Psoas muscle (tissue), 8 donors: ENCODE data around the gene SLC35E1. TPM values are rescaled to one million over a fixed set of nuclear protein-coding genes. Genes with fewer than 3 reads are reported as not detected.
A peak's percentile ranks its signal among the peaks of the same experiment; 100 is the strongest.
"Not testable (repeated sequence)": the region's sequence is repeated elsewhere in the genome, so short reads cannot be mapped to it uniquely, and the experiment has no call there.

Experiments
- ATAC-seq, 4 donors: fragments of 200-7000 bp; cut with Tn5 transposase; one replicate each; pipeline ENCODE4 v1.9.1; 2020; ENCODE audit warnings: moderate library complexity in 3 of 4, mild to moderate bottlenecking in 2 of 4
- DNase-seq, 2 donors: peaks; one replicate each; pipeline ENCODE4 v3.0.0-alpha.2; 2020
- H3K27ac ChIP-seq: fragments of 200-600 bp; one replicate; pipeline ENCODE4 v1.8.0; 2022
- H3K27me3 ChIP-seq, 3 donors: fragments of 200-600 bp in 1 of 3; one replicate each; pipeline versions ENCODE4 v1.6.1 to v1.8.0; 2013 to 2022; ENCODE audit warnings: low read length in 2 of 3, mild to moderate bottlenecking in 2 of 3, moderate library complexity in 1 of 3; ENCODE audit not compliant: insufficient read depth in 3 of 3
- H3K36me3 ChIP-seq, 2 donors: fragments of 200-600 bp in 1 of 2; one replicate each; pipeline versions ENCODE4 v1.6.1 to v1.8.0; 2013 to 2022; ENCODE audit warnings: low read depth in 1 of 2, mild to moderate bottlenecking in 1 of 2, moderate library complexity in 1 of 2; ENCODE audit not compliant: insufficient read depth in 1 of 2
- H3K4me1 ChIP-seq: fragments of 200-600 bp; one replicate; pipeline ENCODE4 v1.8.0; 2022
- H3K4me3 ChIP-seq: fragments of 200-600 bp; one replicate; pipeline ENCODE4 v1.8.0; 2022; ENCODE audit warnings: mild to moderate bottlenecking
- H3K9me3 ChIP-seq: fragments of 200-600 bp; one replicate; pipeline ENCODE4 v1.8.0; 2022
- WGBS, 3 donors: extraction: QIAGEN DNeasy Blood & Tissue Kit; methylation state at CpG; one replicate each; pipeline versions ENCODE4 v1.1.6 to v1.1.7; 2013; 5-methylcytosine and 5-hydroxymethylcytosine counted together
- intact Hi-C, 2 donors: fragments of 100-400 bp; cut with DNase I; formaldehyde crosslinking; loops; one replicate each; pipeline versions ENCODE4 v1.11.0 to v1.14.2; 2022
- polyA plus RNA-seq, 3 donors: library from polyadenylated mRNA; stranded (reverse); fragments of 200-250 nt; gene quantifications; one replicate each; pipeline ENCODE4 v1.2.3, GENCODE V29; 2013
- total RNA-seq, 4 donors: library from RNA; stranded (reverse); fragmentation: NEBNext Ultra II Directional in 2 of 4; extraction: Animal tissue kit (Norgen Biotek cat#: 25700) in 2 of 4; gene quantifications; one replicate each; pipeline versions ENCODE4 v1.2.1 to v1.2.4, GENCODE V29; 2021 to 2023
- TF ChIP-seq, protein P1 (sequence below): fragments of 200-600 bp; IDR thresholded peaks from one replicate; pipeline ENCODE4 v1.8.0; 2022; ENCODE audit warnings: antibody characterized with exemption
- donor health status: healthy with polysubstance abuse.
- donor health status: DM: no; HTN: no; CAD: no; lungs with moderate emphysema.
- donor health status: Bipolar disorder and iron deficiency.
- donor health status: healthy.
- donor health status: DM: yes; HTN: yes; CAD: no.
- donor health status: DM: no; HTN: no; CAD: no.
- donor health status: DM: no; HTN: no; CAD: no.
- donor health status: DM: yes; HTN: yes; CAD: no.

The SLC35E1 gene
- total and polyA plus RNA-seq, 7 donors: 17.1 to 42.1 (median 27.4) TPM

DNA sequence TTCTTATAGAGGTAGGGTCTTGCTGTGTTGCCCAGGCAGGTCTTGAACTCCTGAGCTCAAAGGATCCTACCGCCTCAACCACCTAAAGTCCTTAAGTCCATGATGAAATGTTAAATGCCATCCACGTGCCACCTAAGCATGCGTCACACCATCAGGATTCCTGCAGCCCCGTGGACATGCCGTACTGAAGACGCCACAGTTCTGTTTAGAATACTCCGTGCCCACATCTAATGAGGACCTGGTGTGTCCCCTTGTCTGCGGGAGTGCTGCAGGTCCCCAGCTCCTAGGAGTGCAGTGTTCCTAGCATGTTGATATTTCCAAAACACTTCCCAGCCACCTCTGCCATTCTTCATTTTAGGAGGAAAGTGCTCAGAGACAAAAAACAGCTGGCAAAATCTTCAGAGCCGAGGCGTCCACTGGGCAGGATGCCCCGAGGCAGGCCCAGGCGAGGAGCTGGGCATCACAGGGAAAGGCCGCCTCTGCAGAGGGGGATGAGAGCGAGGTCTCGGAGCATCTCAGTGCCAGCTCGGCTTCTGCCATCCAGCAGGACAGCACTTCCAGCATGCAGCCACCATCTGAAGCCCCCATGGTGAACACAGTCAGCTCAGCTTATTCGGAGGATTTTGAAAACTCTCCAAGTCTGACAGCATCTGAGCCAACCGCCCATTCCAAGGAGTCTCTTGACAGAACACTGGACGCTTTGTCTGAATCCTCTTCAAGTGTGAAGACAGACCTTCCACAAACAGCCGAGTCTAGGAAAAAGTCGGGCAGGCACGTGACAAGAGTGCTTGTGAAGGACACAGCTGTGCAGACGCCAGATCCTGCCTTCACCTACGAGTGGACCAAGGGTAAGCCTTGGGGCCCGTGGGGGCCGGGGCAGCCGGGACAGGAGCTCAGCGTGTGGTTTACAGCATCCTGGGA, 62.8 kb downstream of the SLC35E1 start:
- WGBS, 3 donors: 83 to 85% (median 84%) methylated on average over 28 of the region's 28 CpGs
- intact Hi-C loops: no loop called here
- Histone ChIP-seq H3K36me3 (peaks cover 0 to 57% of the 10 kb centered on the region in 2 donors), H3K27me3 (no peaks in the 10 kb centered on the region), H3K9me3 (no peaks in the 10 kb centered on the region), H3K4me1 (no peaks in the 10 kb centered on the region), H3K4me3 (no peak overlapping the region), H3K27ac (no peak overlapping the region)
- no peak for ATAC-seq
- no peak for DNase-seq
- TF ChIP-seq, protein P1, sequence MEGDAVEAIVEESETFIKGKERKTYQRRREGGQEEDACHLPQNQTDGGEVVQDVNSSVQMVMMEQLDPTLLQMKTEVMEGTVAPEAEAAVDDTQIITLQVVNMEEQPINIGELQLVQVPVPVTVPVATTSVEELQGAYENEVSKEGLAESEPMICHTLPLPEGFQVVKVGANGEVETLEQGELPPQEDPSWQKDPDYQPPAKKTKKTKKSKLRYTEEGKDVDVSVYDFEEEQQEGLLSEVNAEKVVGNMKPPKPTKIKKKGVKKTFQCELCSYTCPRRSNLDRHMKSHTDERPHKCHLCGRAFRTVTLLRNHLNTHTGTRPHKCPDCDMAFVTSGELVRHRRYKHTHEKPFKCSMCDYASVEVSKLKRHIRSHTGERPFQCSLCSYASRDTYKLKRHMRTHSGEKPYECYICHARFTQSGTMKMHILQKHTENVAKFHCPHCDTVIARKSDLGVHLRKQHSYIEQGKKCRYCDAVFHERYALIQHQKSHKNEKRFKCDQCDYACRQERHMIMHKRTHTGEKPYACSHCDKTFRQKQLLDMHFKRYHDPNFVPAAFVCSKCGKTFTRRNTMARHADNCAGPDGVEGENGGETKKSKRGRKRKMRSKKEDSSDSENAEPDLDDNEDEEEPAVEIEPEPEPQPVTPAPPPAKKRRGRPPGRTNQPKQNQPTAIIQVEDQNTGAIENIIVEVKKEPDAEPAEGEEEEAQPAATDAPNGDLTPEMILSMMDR: no peak

DNA sequence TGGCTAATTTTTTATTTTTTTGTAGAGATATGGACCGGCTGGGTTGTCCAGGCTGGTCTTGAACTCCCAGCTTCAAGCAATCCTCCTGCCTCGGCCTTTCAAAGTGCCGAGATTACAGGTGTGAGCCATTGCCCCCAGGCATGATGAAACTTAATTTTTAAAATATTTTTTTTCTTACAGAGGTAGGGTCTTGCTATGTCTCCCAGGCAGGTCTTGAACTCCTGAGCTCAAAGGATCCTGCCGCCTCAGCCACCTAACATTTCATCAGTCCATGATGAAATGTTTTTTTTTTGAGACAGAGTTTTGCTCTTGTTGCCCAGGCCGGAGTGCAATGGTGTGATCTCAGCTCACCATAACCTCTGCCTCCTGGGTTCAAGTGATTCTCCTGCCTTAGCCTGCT, 63.7 kb downstream of the SLC35E1 start:
- ATAC-seq (no peak), DNase-seq (no peak)
- Histone ChIP-seq H3K36me3 (peaks cover 0 to 54% of the 10 kb centered on the region in 2 donors), H3K27me3 (no peaks in the 10 kb centered on the region), H3K4me3 (no peak overlapping the region), H3K27ac (no peak overlapping the region), H3K4me1 (no peaks in the 10 kb centered on the region), H3K9me3 (no peaks in the 10 kb centered on the region)
- TF ChIP-seq, protein P1: no peak
- intact Hi-C loops: no loop called here
- 95 to 98% (median 97%) methylated on average over 5 of the region's 5 CpGs for WGBS, 3 donors

DNA sequence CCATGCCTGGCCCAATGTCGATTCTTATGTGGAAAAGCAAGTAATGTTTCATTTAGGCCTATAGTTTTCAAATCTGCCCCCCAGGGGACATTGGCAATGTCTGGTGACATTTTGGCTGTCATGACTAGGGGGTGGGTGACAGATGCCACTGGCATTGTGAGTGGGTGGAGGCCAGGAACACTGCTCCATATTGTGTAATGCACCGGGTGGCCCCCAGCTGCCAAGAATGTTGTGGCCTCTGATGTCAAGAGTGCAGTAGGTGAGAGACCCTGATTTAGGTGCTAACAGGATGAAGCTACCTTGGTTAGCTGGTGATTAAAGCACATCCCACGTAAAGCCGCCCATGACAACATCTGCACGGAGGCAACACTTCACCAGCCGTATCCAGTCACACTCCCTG, 65.3 kb downstream of the SLC35E1 start:
- Histone ChIP-seq H3K9me3 (no peaks in the 10 kb centered on the region), H3K27me3 (no peaks in the 10 kb centered on the region), H3K4me1 (no peaks in the 10 kb centered on the region), H3K27ac (no peak overlapping the region), H3K36me3 (peaks cover 0 to 54% of the 10 kb centered on the region in 2 donors), H3K4me3 (no peak overlapping the region)
- ATAC-seq (peak; percentile 61 to 92 (median 86)), DNase-seq (no peak)
- intact Hi-C loops: no loop called here
- TF ChIP-seq, protein P1: no peak
- 74 to 89% (median 81%) methylated on average over 6 of the region's 6 CpGs for WGBS, 3 donors

DNA sequence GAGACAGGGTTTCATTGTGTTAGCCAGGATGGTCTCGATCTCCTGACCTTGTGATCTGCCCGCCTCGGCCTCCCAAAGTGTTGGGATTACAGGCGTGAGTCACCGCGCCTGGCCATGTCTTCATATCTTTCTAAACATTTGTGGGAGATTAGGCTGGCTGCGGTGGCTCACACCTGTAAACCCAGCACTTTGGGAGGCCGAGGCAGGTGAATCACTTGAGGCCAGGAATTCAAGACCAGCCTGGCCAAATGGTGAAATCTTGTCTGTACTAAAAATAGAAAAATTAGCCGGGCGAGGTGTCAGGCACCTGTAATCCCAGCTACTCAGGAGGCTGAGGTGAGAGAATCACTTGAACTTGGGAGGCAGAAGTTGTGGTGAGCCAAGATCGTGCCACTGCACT, 66.1 kb downstream of the SLC35E1 start:
- intact Hi-C loops, DNase-seq, H3K9me3 ChIP-seq, H3K27me3 ChIP-seq, H3K4me3 ChIP-seq, H3K4me1 ChIP-seq: not testable (repeated sequence)
- ATAC-seq: peak in 2 of 4 donors; percentile 8 to 16
- peaks cover 0 to 54% of the 10 kb centered on the region in 2 donors for H3K36me3 ChIP-seq
- peak overlapping the region; percentile 23 for H3K27ac ChIP-seq
- 82 to 90% (median 84%) methylated on average over 11 of the region's 11 CpGs for WGBS, 3 donors

DNA sequence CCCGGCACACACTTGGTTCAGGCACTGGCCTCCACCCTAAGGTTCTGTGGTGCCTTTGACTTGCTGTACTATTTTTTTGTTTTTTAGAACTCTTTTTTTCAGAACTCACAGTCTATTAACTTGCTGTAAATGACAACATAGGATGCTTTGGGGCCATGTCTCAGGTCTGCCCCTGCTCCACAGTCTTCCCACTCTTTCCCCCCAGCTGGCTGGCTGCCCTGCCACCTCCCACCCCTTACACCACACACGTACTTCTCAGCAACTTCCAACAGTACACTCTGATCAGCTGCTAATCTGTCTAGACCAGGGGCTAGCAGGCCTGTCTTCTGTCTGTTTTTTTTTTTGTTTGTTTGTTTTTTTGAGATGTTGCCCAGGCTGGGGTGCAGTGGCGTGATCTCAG, 67.9 kb downstream of the SLC35E1 start:
- Histone ChIP-seq H3K9me3 (no peaks in the 10 kb centered on the region), H3K27ac (no peak overlapping the region), H3K4me1 (no peaks in the 10 kb centered on the region), H3K27me3 (no peaks in the 10 kb centered on the region), H3K36me3 (peaks cover 0 to 43% of the 10 kb centered on the region in 2 donors), H3K4me3 (no peak overlapping the region)
- intact Hi-C loops: no loop called here
- ATAC-seq: no peak
- no peak for DNase-seq
- 88 to 89% (median 88%) methylated on average over 3 of the region's 3 CpGs for WGBS, 3 donors
- TF ChIP-seq, protein P1: no peak

Other genes with a start within 250 kb of the SLC35E1 start
- gene KLF2, start 247.6 kb downstream of the SLC35E1 start, total RNA-seq: 10 to 100 TPM; 12.7 to 35.4 (median 24.0) TPM
- 10 to 100 TPM in 1 of 3 donors, 1 to 10 TPM in 2; 3.3 to 24.2 (median 5.3) TPM for gene KLF2, start 247.6 kb downstream of the SLC35E1 start, polyA plus RNA-seq
- gene EPS15L1, start 100.4 kb downstream of the SLC35E1 start, total RNA-seq: 100 to 1,000 TPM in 2 of 4 donors, 10 to 100 TPM in 2; 49.1 to 125 (median 86.1) TPM
- gene EPS15L1, start 100.4 kb downstream of the SLC35E1 start, polyA plus RNA-seq: 10 to 100 TPM; 60.7 to 80.2 (median 65.4) TPM
- gene CALR3, start 76.2 kb downstream of the SLC35E1 start, total RNA-seq: under 1 TPM in 1 of 4 donors, not detected in 3; 0.32 TPM
- under 1 TPM in 2 of 3 donors, not detected in 1; 0.07 to 0.25 TPM for gene CALR3, start 76.2 kb downstream of the SLC35E1 start, polyA plus RNA-seq
- 1 to 10 TPM; 3.8 to 7.1 (median 5.2) TPM for gene C19orf44, start 76.0 kb downstream of the SLC35E1 start, total RNA-seq
- gene C19orf44, start 76.0 kb downstream of the SLC35E1 start, polyA plus RNA-seq: 1 to 10 TPM; 5.7 to 7.4 (median 6.1) TPM
- gene CHERP, start 30.0 kb downstream of the SLC35E1 start, total RNA-seq: 10 to 100 TPM; 30.1 to 36.2 (median 33.5) TPM
- gene CHERP, start 30.0 kb downstream of the SLC35E1 start, polyA plus RNA-seq: 10 to 100 TPM; 17.0 to 28.1 (median 25.0) TPM
- 1 to 10 TPM; 4.8 to 9.6 (median 5.5) TPM for gene MED26, start 55.8 kb upstream of the SLC35E1 start, total RNA-seq
- gene MED26, start 55.8 kb upstream of the SLC35E1 start, polyA plus RNA-seq: 1 to 10 TPM; 5.1 to 8.7 (median 5.2) TPM
- 10 to 100 TPM; 16.1 to 50.0 (median 31.6) TPM for gene SMIM7, start 87.7 kb upstream of the SLC35E1 start, total RNA-seq
- gene SMIM7, start 87.7 kb upstream of the SLC35E1 start, polyA plus RNA-seq: 10 to 100 TPM; 51.9 to 76.9 (median 53.9) TPM
- 100 to 1,000 TPM; 120 to 184 (median 140) TPM for gene TMEM38A, start 88.7 kb upstream of the SLC35E1 start, total RNA-seq
- gene TMEM38A, start 88.7 kb upstream of the SLC35E1 start, polyA plus RNA-seq: 100 to 1,000 TPM in 2 of 3 donors, 10 to 100 TPM in 1; 53.2 to 295 (median 130) TPM
- gene NWD1, start 147.4 kb upstream of the SLC35E1 start, total RNA-seq: under 1 TPM in 2 of 4 donors, not detected in 2; 0.08 to 0.13 TPM
- under 1 TPM in 2 of 3 donors, not detected in 1; 0.01 to 0.03 TPM for gene NWD1, start 147.4 kb upstream of the SLC35E1 start, polyA plus RNA-seq